Measurements from ENCODE around the gene DDX50. TPM values are rescaled to one million over a fixed set of nuclear protein-coding genes. Genes with fewer than 3 reads are reported as not detected.
A peak's percentile ranks its signal among the peaks of the same experiment; 100 is the strongest.
"Not testable (repeated sequence)": the region's sequence is repeated elsewhere in the genome, so short reads cannot be mapped to it uniquely, and the experiment has no call there.

The DDX50 gene
- total RNA-seq, 1 experiment from 2014 or later: 44.4 TPM

GRCh38 chr10:68938117-68938516, 37.0 kb downstream of the DDX50 start:
- no TSS peak for BruUV-seq (replicated peaks)
- CTCF ChIA-PET: interaction anchor here (0.5 kb wide), 1 partner anchor 236 kb away, joined by 7 read pairs; no protein-coding TSS in a partner anchor

GRCh38 chr10:68938884-68939283, 37.8 kb downstream of the DDX50 start:
- H3K4me1 Mint-ChIP-seq (ENCODE audit: low read depth, unreplicated experiment): peaks cover 17% of the 10 kb centered on the region
- H3K36me3 Mint-ChIP-seq (ENCODE audit: insufficient read depth, unreplicated experiment): peaks cover 29% of the 10 kb centered on the region
- no peaks in the 10 kb centered on the region for H3K9me3 Mint-ChIP-seq (ENCODE audit: low read depth, unreplicated experiment)
- H3K4me3 Mint-ChIP-seq (ENCODE audit: low read depth, unreplicated experiment): no peak overlapping the region
- no TSS peak for BruUV-seq (replicated peaks)
- no peak for DNase-seq
- no peak overlapping the region for H3K27ac Mint-ChIP-seq (ENCODE audit: unreplicated experiment)
- TF ChIP-seq CTCF (IDR thresholded peaks at IDR 0.05; ENCODE audit: unreplicated experiment): no peak
- CTCF ChIA-PET: no interaction called here
- intact Hi-C loops (cut with micrococcal nuclease; ENCODE audit: unreplicated experiment): no loop called here
- no peaks in the 10 kb centered on the region for H3K27me3 Mint-ChIP-seq (ENCODE audit: unreplicated experiment)

More at GRCh38 chr10:68938117-68938516, 37.0 kb downstream of the DDX50 start:
- peaks cover 29% of the 10 kb centered on the region for H3K36me3 Mint-ChIP-seq (ENCODE audit: insufficient read depth, unreplicated experiment)
- intact Hi-C loops (cut with micrococcal nuclease; ENCODE audit: unreplicated experiment): no loop called here
- DNase-seq: peak; percentile 19
- H3K27ac Mint-ChIP-seq (ENCODE audit: unreplicated experiment): no peak overlapping the region
- H3K9me3 Mint-ChIP-seq (ENCODE audit: low read depth, unreplicated experiment): no peaks in the 10 kb centered on the region
- peaks cover 17% of the 10 kb centered on the region for H3K4me1 Mint-ChIP-seq (ENCODE audit: low read depth, unreplicated experiment)
- no peak for TF ChIP-seq CTCF (IDR thresholded peaks at IDR 0.05; ENCODE audit: unreplicated experiment)
- no peaks in the 10 kb centered on the region for H3K27me3 Mint-ChIP-seq (ENCODE audit: unreplicated experiment)
- no peak overlapping the region for H3K4me3 Mint-ChIP-seq (ENCODE audit: low read depth, unreplicated experiment)

- H3K27me3 Mint-ChIP-seq (ENCODE audit: unreplicated experiment); H3K4me3 Mint-ChIP-seq (ENCODE audit: low read depth, unreplicated experiment); BruUV-seq (replicated peaks); H3K27ac Mint-ChIP-seq (ENCODE audit: unreplicated experiment); DNase-seq; intact Hi-C loops (cut with micrococcal nuclease; ENCODE audit: unreplicated experiment); CTCF ChIA-PET; H3K9me3 Mint-ChIP-seq (ENCODE audit: low read depth, unreplicated experiment): not testable (repeated sequence)
- H3K36me3 Mint-ChIP-seq (ENCODE audit: insufficient read depth, unreplicated experiment): peaks cover 44% of the 10 kb centered on the region
- peaks cover 17% of the 10 kb centered on the region for H3K4me1 Mint-ChIP-seq (ENCODE audit: low read depth, unreplicated experiment)
These were observed 39.8 kb downstream of the DDX50 start for GRCh38 chr10:68940917-68941316.

GRCh38 chr10:68950598-68950997, 49.5 kb downstream of the DDX50 start:
- BruUV-seq (replicated peaks): no TSS peak
- TF ChIP-seq CTCF (IDR thresholded peaks at IDR 0.05; ENCODE audit: unreplicated experiment): no peak
- intact Hi-C loops (cut with micrococcal nuclease; ENCODE audit: unreplicated experiment): no loop called here
- DNase-seq: no peak
- CTCF ChIA-PET: no interaction called here
- Mint-ChIP-seq H3K4me1 (ENCODE audit: low read depth, unreplicated experiment) (no peaks in the 10 kb centered on the region), H3K27ac (ENCODE audit: unreplicated experiment) (no peak overlapping the region), H3K36me3 (ENCODE audit: insufficient read depth, unreplicated experiment) (peaks cover 25% of the 10 kb centered on the region), H3K27me3 (ENCODE audit: unreplicated experiment) (no peaks in the 10 kb centered on the region), H3K9me3 (ENCODE audit: low read depth, unreplicated experiment) (no peaks in the 10 kb centered on the region), H3K4me3 (ENCODE audit: low read depth, unreplicated experiment) (no peak overlapping the region)

- Mint-ChIP-seq H3K27ac (ENCODE audit: unreplicated experiment) (no peak overlapping the region), H3K4me3 (ENCODE audit: low read depth, unreplicated experiment) (peak overlapping the region; percentile 99), H3K4me1 (ENCODE audit: low read depth, unreplicated experiment) (peaks cover 15% of the 10 kb centered on the region), H3K9me3 (ENCODE audit: low read depth, unreplicated experiment) (no peaks in the 10 kb centered on the region), H3K27me3 (ENCODE audit: unreplicated experiment) (no peaks in the 10 kb centered on the region), H3K36me3 (ENCODE audit: insufficient read depth, unreplicated experiment) (peaks cover 46% of the 10 kb centered on the region)
- no peak for DNase-seq
- intact Hi-C loops (cut with micrococcal nuclease; ENCODE audit: unreplicated experiment): no loop called here
- BruUV-seq (replicated peaks): no TSS peak
- no peak for TF ChIP-seq CTCF (IDR thresholded peaks at IDR 0.05; ENCODE audit: unreplicated experiment)
- CTCF ChIA-PET: interaction anchor here (0.7 to 1.6 kb wide), 2 partner anchors 18 to 232 kb away, joined by 3 read pairs; no protein-coding TSS in a partner anchor
These were observed 53.8 kb downstream of the DDX50 start for GRCh38 chr10:68954904-68955303.
